Activated T-helper 2 cell treated with anti-CD3 and anti-CD28 coated beads, Interferon-gamma antibody, Interleukin-2, Interleukin-4, amounts not matched to agents 10 μg/mL and 5 μg/mL and 100 μg/mL, durations not matched to agents 14 hours and 24 hours and 36 hours (primary cell): Measurements from ENCODE around the gene PTGS1. TPM values are rescaled to one million over a fixed set of nuclear protein-coding genes. Genes with fewer than 3 reads are reported as not detected.
A peak's percentile ranks its signal among the peaks of the same experiment; 100 is the strongest.

Experiments
- DNase-seq: peaks from one replicate; pipeline ENCODE4 v3.0.0; 2021; ENCODE audit warnings: low spot score
- H3K27ac Mint-ChIP-seq: one replicate; pipeline ENCODE4 v1.8.0; 2021; ENCODE audit warnings: mixed read lengths
- H3K27me3 Mint-ChIP-seq: one replicate; pipeline ENCODE4 v1.8.0; 2021; ENCODE audit warnings: low read depth, mixed read lengths
- H3K36me3 Mint-ChIP-seq: one replicate; pipeline ENCODE4 v1.8.0; 2021; ENCODE audit warnings: low read depth, mixed read lengths
- H3K4me1 Mint-ChIP-seq: one replicate; pipeline ENCODE4 v1.8.0; 2021; ENCODE audit warnings: low read depth, mixed read lengths
- H3K4me3 Mint-ChIP-seq: one replicate; pipeline ENCODE4 v1.8.0; 2021; ENCODE audit warnings: low read depth, mild to moderate bottlenecking, moderate library complexity, mixed read lengths
- H3K9me3 Mint-ChIP-seq: one replicate; pipeline ENCODE4 v1.8.0; 2021; ENCODE audit warnings: mixed read lengths
- intact Hi-C: fragments of 100-400 bp; cut with micrococcal nuclease; formaldehyde crosslinking; loops from one replicate; pipeline ENCODE4 v1.15.1; 2023
- total RNA-seq: library from RNA; stranded (reverse); gene quantifications from 2 replicates; pipeline ENCODE4 v1.2.3, GENCODE V29; 2022

PTGS1 gene
- total RNA-seq, 1 donor from 2014 or later, result 0.71 TPM

GRCh38 chr9:122336866-122337555 is 33.8 kb upstream of the PTGS1 start:
- no peak for DNase-seq
- Mint-ChIP-seq H3K27ac (no peak overlapping the region), H3K27me3 (peaks cover 3% of the 10 kb centered on the region), H3K4me3 (no peak overlapping the region), H3K9me3 (no peaks in the 10 kb centered on the region), H3K36me3 (no peaks in the 10 kb centered on the region), H3K4me1 (no peaks in the 10 kb centered on the region)
- intact Hi-C loops, result no loop called here

- Mint-ChIP-seq H3K4me3 (no peak overlapping the region), H3K27ac (no peak overlapping the region), H3K27me3 (peaks cover 3% of the 10 kb centered on the region), H3K4me1 (no peaks in the 10 kb centered on the region), H3K9me3 (no peaks in the 10 kb centered on the region), H3K36me3 (no peaks in the 10 kb centered on the region)
- DNase-seq, result no peak
- intact Hi-C loops, result no loop called here
These were observed 33.3 kb upstream of the PTGS1 start for GRCh38 chr9:122337556-122337929.

- Mint-ChIP-seq H3K27me3 (peaks cover 3% of the 10 kb centered on the region), H3K27ac (no peak overlapping the region), H3K9me3 (no peaks in the 10 kb centered on the region), H3K4me1 (no peaks in the 10 kb centered on the region), H3K4me3 (no peak overlapping the region), H3K36me3 (no peaks in the 10 kb centered on the region)
- DNase-seq, result no peak
- intact Hi-C loops, result no loop called here
These were observed 32.3 kb upstream of the PTGS1 start for GRCh38 chr9:122338536-122338935.

- no peaks in the 10 kb centered on the region for H3K4me1 Mint-ChIP-seq
- no peak overlapping the region for H3K4me3 Mint-ChIP-seq
- H3K9me3 Mint-ChIP-seq, result no peaks in the 10 kb centered on the region
- no peak for DNase-seq
- no peaks in the 10 kb centered on the region for H3K36me3 Mint-ChIP-seq
- intact Hi-C loops, result no loop called here
- peaks cover 6% of the 10 kb centered on the region for H3K27me3 Mint-ChIP-seq
- H3K27ac Mint-ChIP-seq, result no peak overlapping the region
These were observed 31.8 kb upstream of the PTGS1 start for GRCh38 chr9:122338994-122339393.

GRCh38 chr9:122339579-122339978 is 31.2 kb upstream of the PTGS1 start:
- DNase-seq, result no peak
- H3K4me3 Mint-ChIP-seq, result no peak overlapping the region
- H3K4me1 Mint-ChIP-seq, result no peaks in the 10 kb centered on the region
- H3K36me3 Mint-ChIP-seq, result no peaks in the 10 kb centered on the region
- no peaks in the 10 kb centered on the region for H3K9me3 Mint-ChIP-seq
- H3K27ac Mint-ChIP-seq, result no peak overlapping the region
- intact Hi-C loops, result no loop called here
- peaks cover 7% of the 10 kb centered on the region for H3K27me3 Mint-ChIP-seq

GRCh38 chr9:122340161-122340560 is 30.7 kb upstream of the PTGS1 start:
- H3K36me3 Mint-ChIP-seq, result no peaks in the 10 kb centered on the region

GRCh38 chr9:122342323-122343050 is 28.3 kb upstream of the PTGS1 start:
- intact Hi-C loops, result no loop called here
- H3K4me1 Mint-ChIP-seq, result peaks cover 4% of the 10 kb centered on the region
- H3K9me3 Mint-ChIP-seq, result no peaks in the 10 kb centered on the region
- peaks cover 27% of the 10 kb centered on the region for H3K27me3 Mint-ChIP-seq
- no peak overlapping the region for H3K27ac Mint-ChIP-seq
- DNase-seq, result no peak
- no peak overlapping the region for H3K4me3 Mint-ChIP-seq
- H3K36me3 Mint-ChIP-seq, result no peaks in the 10 kb centered on the region

More at GRCh38 chr9:122340161-122340560, 30.7 kb upstream of the PTGS1 start:
- no peak for DNase-seq
- intact Hi-C loops, result no loop called here
- H3K4me3 Mint-ChIP-seq, result no peak overlapping the region
- H3K9me3 Mint-ChIP-seq, result no peaks in the 10 kb centered on the region
- H3K4me1 Mint-ChIP-seq, result no peaks in the 10 kb centered on the region
- H3K27me3 Mint-ChIP-seq, result peaks cover 9% of the 10 kb centered on the region
- no peak overlapping the region for H3K27ac Mint-ChIP-seq

GRCh38 chr9:122346478-122347347 is 24.1 kb upstream of the PTGS1 start:
- DNase-seq, result no peak
- intact Hi-C loops, result no loop called here
- peak overlapping the region; percentile 80 for H3K4me3 Mint-ChIP-seq
- no peaks in the 10 kb centered on the region for H3K36me3 Mint-ChIP-seq
- peak overlapping the region; percentile 56 for H3K27ac Mint-ChIP-seq
- H3K4me1 Mint-ChIP-seq, result peaks cover 17% of the 10 kb centered on the region
- H3K27me3 Mint-ChIP-seq, result peaks cover 43% of the 10 kb centered on the region
- H3K9me3 Mint-ChIP-seq, result no peaks in the 10 kb centered on the region

GRCh38 chr9:122347348-122348287 is 23.2 kb upstream of the PTGS1 start:
- DNase-seq, result no peak
- intact Hi-C loops, result loop anchor here (2.0 kb wide), 1 partner anchor 129 kb away; no protein-coding TSS in a partner anchor
- H3K27me3 Mint-ChIP-seq, result peaks cover 43% of the 10 kb centered on the region
- H3K27ac Mint-ChIP-seq, result peak overlapping the region; percentile 56
- H3K4me1 Mint-ChIP-seq, result peaks cover 17% of the 10 kb centered on the region
- no peaks in the 10 kb centered on the region for H3K36me3 Mint-ChIP-seq
- H3K9me3 Mint-ChIP-seq, result no peaks in the 10 kb centered on the region
- peak overlapping the region; percentile 80 for H3K4me3 Mint-ChIP-seq

GRCh38 chr9:122348288-122348777 is 22.5 kb upstream of the PTGS1 start:
- no peak for DNase-seq
- Mint-ChIP-seq H3K9me3 (no peaks in the 10 kb centered on the region), H3K36me3 (no peaks in the 10 kb centered on the region), H3K27ac (no peak overlapping the region), H3K27me3 (peaks cover 43% of the 10 kb centered on the region), H3K4me3 (no peak overlapping the region), H3K4me1 (peaks cover 17% of the 10 kb centered on the region)
- intact Hi-C loops, result loop anchor here (2.0 kb wide), 1 partner anchor 130 kb away; no protein-coding TSS in a partner anchor

GRCh38 chr9:122348791-122349190 is 22.0 kb upstream of the PTGS1 start:
- peaks cover 17% of the 10 kb centered on the region for H3K4me1 Mint-ChIP-seq
- H3K9me3 Mint-ChIP-seq, result no peaks in the 10 kb centered on the region
- DNase-seq, result no peak
- H3K36me3 Mint-ChIP-seq, result no peaks in the 10 kb centered on the region
- intact Hi-C loops, result loop anchor here (2.0 kb wide), 1 partner anchor 130 kb away; no protein-coding TSS in a partner anchor
- peaks cover 41% of the 10 kb centered on the region for H3K27me3 Mint-ChIP-seq
- no peak overlapping the region for H3K27ac Mint-ChIP-seq
- no peak overlapping the region for H3K4me3 Mint-ChIP-seq

GRCh38 chr9:122349201-122349600 is 21.6 kb upstream of the PTGS1 start:
- Mint-ChIP-seq H3K36me3 (no peaks in the 10 kb centered on the region), H3K4me3 (no peak overlapping the region), H3K9me3 (no peaks in the 10 kb centered on the region), H3K27ac (no peak overlapping the region), H3K27me3 (peaks cover 38% of the 10 kb centered on the region), H3K4me1 (peaks cover 17% of the 10 kb centered on the region)
- DNase-seq, result no peak
- intact Hi-C loops, result loop anchor here (2.0 kb wide), 1 partner anchor 130 kb away; no protein-coding TSS in a partner anchor
